ENCODE data around the gene CAVIN2. TPM values are rescaled to one million over a fixed set of nuclear protein-coding genes. Genes with fewer than 3 reads are reported as not detected.

CAVIN2 gene
- total and polyA plus RNA-seq, 4 donors = 55.1 to 160 (median 104) TPM

- whole genome bisulfite sequencing, 2 donors = 53 to 62% methylated on average over 3 of the region's 3 CpGs
- DNase-seq (no peak), ATAC-seq (ENCODE audit: insufficient read depth, low FRiP score) (peak; percentile 61)
These were observed 47.8 kb upstream of the CAVIN2 start for GRCh38 chr2:191894681-191895147.

GRCh38 chr2:191892391-191892790 lies 45.5 kb upstream of the CAVIN2 start:
- Histone ChIP-seq H3K4me1 (ENCODE audit: control insufficient read depth in 5 of 5, insufficient read depth in 5 of 5, low read length in 5 of 5) (no peaks in the 10 kb centered on the region), H3K27ac (ENCODE audit: low read depth in 1 of 2, low read length in 1 of 2) (no peak overlapping the region), H3K4me3 (no peak overlapping the region), H3K36me3 (ENCODE audit: control insufficient read depth in 4 of 4, insufficient read depth in 4 of 4, low read length in 4 of 4) (no peaks in the 10 kb centered on the region), H3K27me3 (ENCODE audit: control insufficient read depth in 3 of 3, insufficient read depth in 3 of 3, low read length in 2 of 3) (no peaks in the 10 kb centered on the region), H3K9ac (ENCODE audit: insufficient read depth in 1 of 2, low read length in 2 of 2) (no peak overlapping the region), H3K9me3 (ENCODE audit: control insufficient read depth in 4 of 4, insufficient read depth in 3 of 4, low read length in 3 of 4) (peaks cover 0 to 3% (median 0%) of the 10 kb centered on the region in 4 donors)
- DNase-seq (no peak), ATAC-seq (ENCODE audit: insufficient read depth, low FRiP score) (no peak)
- TF ChIP-seq CTCF (IDR thresholded peaks at IDR 0.05; ENCODE audit: control extremely low read depth, extremely low read depth) = no peak
- 55 to 67% methylated on average over 3 of the region's 3 CpGs for WGBS, 2 donors

More at GRCh38 chr2:191894681-191895147, 47.8 kb upstream of the CAVIN2 start:
- no peaks in the 10 kb centered on the region for H3K4me1 ChIP-seq (ENCODE audit: control insufficient read depth in 5 of 5, insufficient read depth in 5 of 5, low read length in 5 of 5)
- no peak for TF ChIP-seq CTCF (IDR thresholded peaks at IDR 0.05; ENCODE audit: control extremely low read depth, extremely low read depth)
- no peak overlapping the region for H3K9ac ChIP-seq (ENCODE audit: insufficient read depth in 1 of 2, low read length in 2 of 2)
- no peaks in the 10 kb centered on the region for H3K36me3 ChIP-seq (ENCODE audit: control insufficient read depth in 4 of 4, insufficient read depth in 4 of 4, low read length in 4 of 4)
- H3K9me3 ChIP-seq (ENCODE audit: control insufficient read depth in 4 of 4, insufficient read depth in 3 of 4, low read length in 3 of 4) = peaks cover 0 to 3% (median 0%) of the 10 kb centered on the region in 4 donors
- H3K27me3 ChIP-seq (ENCODE audit: control insufficient read depth in 3 of 3, insufficient read depth in 3 of 3, low read length in 2 of 3) = no peaks in the 10 kb centered on the region
- H3K4me3 ChIP-seq = no peak overlapping the region
- no peak overlapping the region for H3K27ac ChIP-seq (ENCODE audit: low read depth in 1 of 2, low read length in 1 of 2)

- WGBS, 2 donors = 91 to 96% methylated on average over 5 of the region's 5 CpGs
- no peak overlapping the region for H3K9ac ChIP-seq (ENCODE audit: insufficient read depth in 1 of 2, low read length in 2 of 2)
- no peak for TF ChIP-seq CTCF (IDR thresholded peaks at IDR 0.05; ENCODE audit: control extremely low read depth, extremely low read depth)
- H3K4me3 ChIP-seq = no peak overlapping the region
- ATAC-seq (ENCODE audit: insufficient read depth, low FRiP score) (no peak), DNase-seq (no peak)
- no peaks in the 10 kb centered on the region for H3K27me3 ChIP-seq (ENCODE audit: control insufficient read depth in 3 of 3, insufficient read depth in 3 of 3, low read length in 2 of 3)
- no peak overlapping the region for H3K27ac ChIP-seq (ENCODE audit: low read depth in 1 of 2, low read length in 1 of 2)
- H3K4me1 ChIP-seq (ENCODE audit: control insufficient read depth in 5 of 5, insufficient read depth in 5 of 5, low read length in 5 of 5) = no peaks in the 10 kb centered on the region
- H3K36me3 ChIP-seq (ENCODE audit: control insufficient read depth in 4 of 4, insufficient read depth in 4 of 4, low read length in 4 of 4) = no peaks in the 10 kb centered on the region
- H3K9me3 ChIP-seq (ENCODE audit: control insufficient read depth in 4 of 4, insufficient read depth in 3 of 4, low read length in 3 of 4) = peaks cover 0 to 3% (median 0%) of the 10 kb centered on the region in 4 donors
These were observed 44.8 kb upstream of the CAVIN2 start for GRCh38 chr2:191891656-191892055.

- Histone ChIP-seq H3K9ac (ENCODE audit: insufficient read depth in 1 of 2, low read length in 2 of 2) (no peak overlapping the region), H3K9me3 (ENCODE audit: control insufficient read depth in 4 of 4, insufficient read depth in 3 of 4, low read length in 3 of 4) (peaks cover 0 to 3% (median 0%) of the 10 kb centered on the region in 4 donors), H3K27me3 (ENCODE audit: control insufficient read depth in 3 of 3, insufficient read depth in 3 of 3, low read length in 2 of 3) (no peaks in the 10 kb centered on the region), H3K4me1 (ENCODE audit: control insufficient read depth in 5 of 5, insufficient read depth in 5 of 5, low read length in 5 of 5) (no peaks in the 10 kb centered on the region), H3K36me3 (ENCODE audit: control insufficient read depth in 4 of 4, insufficient read depth in 4 of 4, low read length in 4 of 4) (no peaks in the 10 kb centered on the region), H3K4me3 (no peak overlapping the region), H3K27ac (ENCODE audit: low read depth in 1 of 2, low read length in 1 of 2) (no peak overlapping the region)
- 95 to 100% methylated on average over 2 of the region's 2 CpGs for WGBS, 2 donors
- no peak for DNase-seq
- no peak for ATAC-seq (ENCODE audit: insufficient read depth, low FRiP score)
- TF ChIP-seq CTCF (IDR thresholded peaks at IDR 0.05; ENCODE audit: control extremely low read depth, extremely low read depth) = no peak
These were observed 43.0 kb upstream of the CAVIN2 start for GRCh38 chr2:191889931-191890330.

Measured in lung (tissue), 12 donors.